ENCODE data around the gene GEMIN4. TPM values are rescaled to one million over a fixed set of nuclear protein-coding genes. Genes with fewer than 3 reads are reported as not detected.

GEMIN4 gene
- total RNA-seq, 1 donor from 2014 or later, result 11.2 TPM

GRCh38 chr17:705863-706262, 46.2 kb downstream of the GEMIN4 start:
- H3K27ac ChIP-seq, result no peak overlapping the region

GRCh38 chr17:705011-705410, 47.1 kb downstream of the GEMIN4 start:
- Histone ChIP-seq H3K9me3 (no peaks in the 10 kb centered on the region), H3K4me1 (no peaks in the 10 kb centered on the region), H3K4me3 (no peak overlapping the region), H3K27me3 (no peaks in the 10 kb centered on the region), H3K36me3 (peaks cover 14 to 28% of the 10 kb centered on the region in 2 donors), H3K27ac (no peak overlapping the region)
- intact Hi-C loops (cut with DNase I), result no loop called here
- no peak for DNase-seq (ENCODE audit: low spot score in 2 of 2)
- TF ChIP-seq CTCF (IDR thresholded peaks at IDR 0.05), result no peak

More at GRCh38 chr17:705863-706262, 46.2 kb downstream of the GEMIN4 start:
- no peaks in the 10 kb centered on the region for H3K9me3 ChIP-seq
- DNase-seq (ENCODE audit: low spot score in 2 of 2), result no peak
- peaks cover 15 to 32% of the 10 kb centered on the region in 2 donors for H3K36me3 ChIP-seq
- TF ChIP-seq CTCF (IDR thresholded peaks at IDR 0.05), result no peak
- intact Hi-C loops (cut with DNase I), result no loop called here
- H3K4me3 ChIP-seq, result no peak overlapping the region
- H3K27me3 ChIP-seq, result no peaks in the 10 kb centered on the region
- H3K4me1 ChIP-seq, result no peaks in the 10 kb centered on the region

GRCh38 chr17:704111-704864, 47.8 kb downstream of the GEMIN4 start:
- no peak overlapping the region for H3K4me3 ChIP-seq
- DNase-seq (ENCODE audit: low spot score in 2 of 2), result no peak
- H3K36me3 ChIP-seq, result peaks cover 7 to 21% of the 10 kb centered on the region in 2 donors
- H3K9me3 ChIP-seq, result no peaks in the 10 kb centered on the region
- no peaks in the 10 kb centered on the region for H3K27me3 ChIP-seq
- no peak for TF ChIP-seq CTCF (IDR thresholded peaks at IDR 0.05)
- H3K27ac ChIP-seq, result no peak overlapping the region
- intact Hi-C loops (cut with DNase I), result no loop called here
- no peaks in the 10 kb centered on the region for H3K4me1 ChIP-seq

GRCh38 chr17:703081-703875, 48.8 kb downstream of the GEMIN4 start:
- no peak overlapping the region for H3K4me3 ChIP-seq
- no peaks in the 10 kb centered on the region for H3K27me3 ChIP-seq
- no peak for DNase-seq (ENCODE audit: low spot score in 2 of 2)
- no peaks in the 10 kb centered on the region for H3K9me3 ChIP-seq
- intact Hi-C loops (cut with DNase I), result no loop called here
- H3K36me3 ChIP-seq, result peaks cover 0 to 13% of the 10 kb centered on the region in 2 donors
- no peak for TF ChIP-seq CTCF (IDR thresholded peaks at IDR 0.05)
- no peaks in the 10 kb centered on the region for H3K4me1 ChIP-seq
- H3K27ac ChIP-seq, result no peak overlapping the region

GRCh38 chr17:700504-701094, 51.5 kb downstream of the GEMIN4 start:
- intact Hi-C loops (cut with DNase I), result loop anchor here (2.0 kb wide), 2 partner anchors 290 to 558 kb away; a partner anchor contains a TSS
- Histone ChIP-seq H3K4me3 (no peak overlapping the region), H3K4me1 (no peaks in the 10 kb centered on the region), H3K27ac (no peak overlapping the region), H3K36me3 (peaks cover 12 to 32% of the 10 kb centered on the region in 2 donors), H3K9me3 (no peaks in the 10 kb centered on the region), H3K27me3 (no peaks in the 10 kb centered on the region)
- peak; percentile 63 to 66 (median 65) for TF ChIP-seq CTCF (IDR thresholded peaks at IDR 0.05)
- no peak for DNase-seq (ENCODE audit: low spot score in 2 of 2)

Data from ascending aorta (tissue), 2 donors.